ENCODE results near the gene RNH1. TPM values are rescaled to one million over a fixed set of nuclear protein-coding genes. Genes with fewer than 3 reads are reported as not detected.

RNH1 gene
- total RNA-seq, 2 experiments from 2014 or later: 131 to 132 TPM

DNA sequence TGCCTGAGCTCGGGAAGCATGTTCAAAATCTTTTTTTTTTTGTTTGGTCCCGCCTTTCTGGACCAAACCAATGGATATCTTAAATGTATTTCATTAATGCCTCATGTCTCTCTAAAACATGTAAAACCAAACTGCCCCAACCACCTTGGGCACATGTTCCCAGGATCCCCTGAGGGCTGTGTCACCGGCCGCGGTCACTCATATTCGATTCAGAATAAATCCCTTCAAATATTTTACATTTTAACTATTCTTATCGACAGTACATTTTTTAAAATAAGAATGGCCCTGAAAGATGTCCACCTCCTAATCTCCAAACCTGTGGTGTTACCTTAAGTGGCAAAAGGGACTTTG is 2.1 kb downstream of the RNH1 start:
- H3K36me3 Mint-ChIP-seq (ENCODE audit: low read depth): peaks cover 27% of the 10 kb centered on the region
- Histone ChIP-seq H3K4me1 (ENCODE audit: insufficient read depth, low read length) (peaks cover 53% of the 10 kb centered on the region), H3K4me3 (ENCODE audit: low read length) (no peak overlapping the region), H3K27me3 (ENCODE audit: control insufficient read depth in 1 of 2, insufficient read depth in 2 of 2, low read length in 2 of 2) (no peaks in the 10 kb centered on the region), H3K27ac (ENCODE audit: low read depth in 1 of 2, low read length in 2 of 2) (no peak overlapping the region), H3K36me3 (ENCODE audit: insufficient read depth, low read length) (peaks cover 30% of the 10 kb centered on the region), H3K9me3 (ENCODE audit: control insufficient read depth in 1 of 2, insufficient read depth in 1 of 2, low read length in 2 of 2) (no peaks in the 10 kb centered on the region)
- CTCF ChIA-PET: interaction anchor here (2.7 kb wide), 1 partner anchor 14 kb away, joined by 10 read pairs; no protein-coding TSS in a partner anchor
- no peaks in the 10 kb centered on the region for H3K9me3 Mint-ChIP-seq
- peaks cover 24% of the 10 kb centered on the region for H3K4me1 Mint-ChIP-seq (ENCODE audit: low read depth)
- DNase-seq (no peak), ATAC-seq (ENCODE audit: poor library complexity) (no peak)
- H3K27ac Mint-ChIP-seq: peak overlapping the region; percentile 100
- intact Hi-C loops (cut with DNase I, micrococcal nuclease): loop anchor here (5.0 to 10.0 kb wide), 3 partner anchors 50 to 298 kb away; partner anchors contain the start of genes BET1L (in 1 of the 2), PTDSS2 (in 1 of the 2), RIC8A (in 1 of the 2) and SLC25A22 (in 1 of the 2)
- TF ChIP-seq, protein P1, sequence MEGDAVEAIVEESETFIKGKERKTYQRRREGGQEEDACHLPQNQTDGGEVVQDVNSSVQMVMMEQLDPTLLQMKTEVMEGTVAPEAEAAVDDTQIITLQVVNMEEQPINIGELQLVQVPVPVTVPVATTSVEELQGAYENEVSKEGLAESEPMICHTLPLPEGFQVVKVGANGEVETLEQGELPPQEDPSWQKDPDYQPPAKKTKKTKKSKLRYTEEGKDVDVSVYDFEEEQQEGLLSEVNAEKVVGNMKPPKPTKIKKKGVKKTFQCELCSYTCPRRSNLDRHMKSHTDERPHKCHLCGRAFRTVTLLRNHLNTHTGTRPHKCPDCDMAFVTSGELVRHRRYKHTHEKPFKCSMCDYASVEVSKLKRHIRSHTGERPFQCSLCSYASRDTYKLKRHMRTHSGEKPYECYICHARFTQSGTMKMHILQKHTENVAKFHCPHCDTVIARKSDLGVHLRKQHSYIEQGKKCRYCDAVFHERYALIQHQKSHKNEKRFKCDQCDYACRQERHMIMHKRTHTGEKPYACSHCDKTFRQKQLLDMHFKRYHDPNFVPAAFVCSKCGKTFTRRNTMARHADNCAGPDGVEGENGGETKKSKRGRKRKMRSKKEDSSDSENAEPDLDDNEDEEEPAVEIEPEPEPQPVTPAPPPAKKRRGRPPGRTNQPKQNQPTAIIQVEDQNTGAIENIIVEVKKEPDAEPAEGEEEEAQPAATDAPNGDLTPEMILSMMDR (IDR thresholded peaks at IDR 0.05): no peak
- H3K27me3 Mint-ChIP-seq: peaks cover 4% of the 10 kb centered on the region
- peak overlapping the region; percentile 81 for H3K4me3 Mint-ChIP-seq
- POLR2A ChIA-PET: interaction anchor here (1.0 to 2.3 kb wide), 3 partner anchors 13 to 55 kb away, joined by 3 to 27 read pairs (median 3); partner anchors contain the start of gene PTDSS2

DNA sequence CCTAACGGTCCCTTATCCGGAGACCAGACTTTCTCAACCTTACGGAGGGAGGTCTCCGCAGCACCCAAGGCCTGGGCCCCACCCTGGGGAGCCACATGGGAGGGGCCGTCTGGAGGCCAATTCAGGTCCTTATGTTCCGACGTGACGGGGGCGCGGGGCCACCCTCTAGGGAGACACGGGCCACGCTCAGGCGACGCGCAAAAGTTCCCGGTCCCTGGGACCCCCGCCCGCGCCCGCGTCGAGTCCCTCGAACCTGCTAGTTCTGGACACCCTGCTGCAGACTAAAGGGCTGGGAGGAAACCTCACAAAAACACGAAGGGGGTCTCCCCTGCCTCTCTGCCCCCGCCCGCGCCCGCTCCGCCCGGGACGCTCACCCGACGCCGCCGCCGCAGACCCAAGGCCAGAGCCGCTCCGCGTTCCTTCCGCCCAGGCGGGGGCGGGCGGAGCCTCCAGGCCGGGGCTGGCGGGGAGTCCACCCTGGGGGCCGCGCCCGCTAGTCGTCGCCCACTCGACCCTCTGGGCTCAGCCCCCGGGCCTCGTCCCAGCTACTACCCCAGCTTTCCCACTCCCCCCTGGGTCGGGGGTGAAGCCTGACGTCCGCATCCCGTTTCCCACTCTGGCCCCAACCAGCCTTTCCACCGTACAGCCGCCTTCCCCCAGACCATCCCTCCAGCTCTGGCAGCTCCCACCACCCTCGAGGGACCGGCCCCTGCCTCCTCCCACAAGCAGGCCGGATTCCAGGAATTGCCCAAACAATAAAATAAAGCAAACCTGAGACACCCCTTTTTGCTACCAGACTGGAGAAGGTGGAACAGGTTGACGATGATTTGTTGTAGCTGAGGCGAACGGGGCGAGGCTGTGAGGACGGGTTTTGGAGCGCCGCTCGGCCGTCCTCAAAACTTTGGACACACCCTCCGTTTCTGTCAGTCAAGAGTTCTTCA is 2.7 kb downstream of the RNH1 start:
- peaks cover 4% of the 10 kb centered on the region for H3K27me3 Mint-ChIP-seq
- H3K27ac Mint-ChIP-seq: peak overlapping the region; percentile 100
- Histone ChIP-seq H3K4me3 (ENCODE audit: low read length) (peak overlapping the region; percentile 34), H3K4me1 (ENCODE audit: insufficient read depth, low read length) (peaks cover 53% of the 10 kb centered on the region), H3K36me3 (ENCODE audit: insufficient read depth, low read length) (peaks cover 32% of the 10 kb centered on the region), H3K9me3 (ENCODE audit: control insufficient read depth in 1 of 2, insufficient read depth in 1 of 2, low read length in 2 of 2) (no peaks in the 10 kb centered on the region), H3K27me3 (ENCODE audit: control insufficient read depth in 1 of 2, insufficient read depth in 2 of 2, low read length in 2 of 2) (no peaks in the 10 kb centered on the region), H3K27ac (ENCODE audit: low read depth in 1 of 2, low read length in 2 of 2) (peak overlapping the region in 1 of 2 donors; percentile 49)
- intact Hi-C loops (cut with DNase I, micrococcal nuclease): loop anchor here in 1 of 2 experiments (10.0 kb wide), 1 partner anchor 50 kb away; the partner anchor contains the start of gene PTDSS2
- H3K4me3 Mint-ChIP-seq: peak overlapping the region; percentile 81
- H3K9me3 Mint-ChIP-seq: no peaks in the 10 kb centered on the region
- DNase-seq: peak in 1 of 14 experiments; percentile 30
- H3K36me3 Mint-ChIP-seq (ENCODE audit: low read depth): peaks cover 24% of the 10 kb centered on the region
- POLR2A ChIA-PET: interaction anchor here (1.0 to 1.5 kb wide), 2 partner anchors 14 to 55 kb away, joined by 3 read pairs; no protein-coding TSS in a partner anchor
- ATAC-seq (ENCODE audit: poor library complexity): no peak
- CTCF ChIA-PET: interaction anchor here (2.7 kb wide), 1 partner anchor 14 kb away, joined by 10 read pairs; no protein-coding TSS in a partner anchor
- H3K4me1 Mint-ChIP-seq (ENCODE audit: low read depth): peaks cover 24% of the 10 kb centered on the region
- TF ChIP-seq, protein P1 (IDR thresholded peaks at IDR 0.05): no peak

DNA sequence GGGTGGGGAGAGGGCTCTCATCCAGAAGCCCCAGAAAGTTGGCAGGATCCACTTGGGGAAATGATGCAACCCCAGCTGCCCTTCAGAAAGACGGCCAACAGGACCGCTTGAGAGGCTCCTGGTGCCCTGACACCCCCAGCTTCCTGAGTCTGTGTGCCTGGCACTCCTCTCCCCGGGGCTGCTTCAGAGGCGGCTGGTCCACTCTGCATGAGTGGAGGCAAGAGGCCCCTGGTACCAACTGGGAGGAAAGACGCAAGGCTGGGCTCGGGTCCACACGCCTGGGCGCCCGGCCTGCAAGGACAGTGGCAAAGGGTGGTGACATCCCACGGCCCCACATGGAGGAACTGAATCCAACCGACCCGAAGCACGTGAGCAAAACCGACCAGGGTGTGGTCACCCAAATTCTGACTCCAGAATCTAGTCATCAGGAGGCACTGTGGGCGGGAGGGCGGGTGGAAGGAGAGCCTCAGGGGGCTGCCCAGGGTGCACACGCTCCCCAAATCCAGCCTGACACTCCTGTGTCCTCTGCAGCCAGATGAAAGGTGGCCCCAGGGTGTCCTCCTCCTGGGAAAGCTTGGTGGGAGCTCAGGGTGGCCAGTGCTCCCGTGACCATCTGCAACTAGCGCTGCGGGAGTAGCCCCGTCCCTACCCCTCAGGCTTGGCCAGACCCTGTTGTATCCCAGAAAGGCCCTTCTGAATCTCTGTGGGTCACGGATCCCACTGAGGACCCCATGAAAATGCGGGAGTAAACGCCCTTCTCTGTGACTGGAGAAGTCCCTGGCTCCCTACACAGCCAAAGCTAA is 3.7 kb downstream of the RNH1 start:
- Mint-ChIP-seq H3K27ac (peak overlapping the region; percentile 58), H3K36me3 (ENCODE audit: low read depth) (peaks cover 24% of the 10 kb centered on the region), H3K4me1 (ENCODE audit: low read depth) (peaks cover 24% of the 10 kb centered on the region), H3K9me3 (no peaks in the 10 kb centered on the region), H3K4me3 (peak overlapping the region; percentile 49), H3K27me3 (peaks cover 4% of the 10 kb centered on the region)
- ATAC-seq (ENCODE audit: poor library complexity) (no peak), DNase-seq (peak in 3 of 14 experiments; percentile 47 to 72 (median 63))
- H3K9me3 ChIP-seq (ENCODE audit: control insufficient read depth in 1 of 2, insufficient read depth in 1 of 2, low read length in 2 of 2): no peaks in the 10 kb centered on the region
- TF ChIP-seq, protein P1 (IDR thresholded peaks at IDR 0.05): no peak
- ChIA-PET CTCF (no interaction called here), POLR2A (interaction anchor here (0.6 to 1.5 kb wide), 3 partner anchors 54 to 316 kb away, joined by 3 read pairs; no protein-coding TSS in a partner anchor)
- H3K36me3 ChIP-seq (ENCODE audit: insufficient read depth, low read length): peaks cover 39% of the 10 kb centered on the region
- H3K4me3 ChIP-seq (ENCODE audit: low read length): peak overlapping the region; percentile 32
- intact Hi-C loops (cut with DNase I, micrococcal nuclease): loop anchor here in 1 of 2 experiments (10.0 kb wide), 1 partner anchor 49 kb away; the partner anchor contains the start of gene PTDSS2
- peaks cover 53% of the 10 kb centered on the region for H3K4me1 ChIP-seq (ENCODE audit: insufficient read depth, low read length)
- no peaks in the 10 kb centered on the region for H3K27me3 ChIP-seq (ENCODE audit: control insufficient read depth in 1 of 2, insufficient read depth in 2 of 2, low read length in 2 of 2)
- H3K27ac ChIP-seq (ENCODE audit: low read depth in 1 of 2, low read length in 2 of 2): peak overlapping the region in 1 of 2 donors; percentile 49
